Esophagus (tissue), 2 donors: ENCODE data around the gene L3MBTL3. TPM values are rescaled to one million over a fixed set of nuclear protein-coding genes. Genes with fewer than 3 reads are reported as not detected.
"Not testable (repeated sequence)": the region's sequence is repeated elsewhere in the genome, so short reads cannot be mapped to it uniquely, and the experiment has no call there.

Experiments
- H3K27ac ChIP-seq, 2 donors: one replicate each; pipeline ENCODE4 v1.5.1; 2013; ENCODE audit warnings: low read depth in 2 of 2, mild to moderate bottlenecking in 2 of 2, inconsistent platforms in 1 of 2, low read length in 1 of 2, moderate library complexity in 1 of 2
- H3K27me3 ChIP-seq, 2 donors: one replicate each; pipeline ENCODE4 v1.6.1; 2013; ENCODE audit warnings: low read length in 2 of 2, control low read depth in 1 of 2, mild to moderate bottlenecking in 1 of 2; ENCODE audit not compliant: insufficient read depth in 2 of 2, control insufficient read depth in 1 of 2
- H3K36me3 ChIP-seq, 2 donors: one replicate each; pipeline ENCODE4 v1.6.1; 2013; ENCODE audit warnings: low read length in 1 of 2; ENCODE audit not compliant: control insufficient read depth in 2 of 2, insufficient read depth in 2 of 2
- H3K4me1 ChIP-seq, 2 donors: one replicate each; pipeline ENCODE4 v1.6.1; 2013; ENCODE audit warnings: low read length in 1 of 2; ENCODE audit not compliant: control insufficient read depth in 2 of 2, insufficient read depth in 2 of 2
- H3K4me3 ChIP-seq, 2 donors: one replicate each; pipeline ENCODE4 v1.5.1; 2013; ENCODE audit warnings: low read length in 2 of 2, mild to moderate bottlenecking in 2 of 2, low read depth in 1 of 2, moderate library complexity in 1 of 2
- H3K9me3 ChIP-seq, 2 donors: one replicate each; pipeline ENCODE4 v1.6.1; 2013; ENCODE audit warnings: mild to moderate bottlenecking in 2 of 2, low read depth in 1 of 2, low read length in 1 of 2, moderate library complexity in 1 of 2; ENCODE audit not compliant: control insufficient read depth in 2 of 2, insufficient read depth in 1 of 2
- WGBS, 2 donors: extraction: QIAGEN DNeasy Blood & Tissue Kit; methylation state at CpG; one replicate each; pipeline ENCODE4 v1.1.7; 2013; 5-methylcytosine and 5-hydroxymethylcytosine counted together
- polyA plus RNA-seq, 2 donors: library from polyadenylated mRNA; stranded (reverse); fragments of 200-250 nt; gene quantifications; one replicate each; pipeline ENCODE4 v1.2.3, GENCODE V29; 2013
- donor health status: healthy with polysubstance abuse.
- donor health status: Bipolar disorder and iron deficiency.

L3MBTL3 gene
- polyA plus RNA-seq, 2 donors: 0.94 to 1.4 TPM

DNA sequence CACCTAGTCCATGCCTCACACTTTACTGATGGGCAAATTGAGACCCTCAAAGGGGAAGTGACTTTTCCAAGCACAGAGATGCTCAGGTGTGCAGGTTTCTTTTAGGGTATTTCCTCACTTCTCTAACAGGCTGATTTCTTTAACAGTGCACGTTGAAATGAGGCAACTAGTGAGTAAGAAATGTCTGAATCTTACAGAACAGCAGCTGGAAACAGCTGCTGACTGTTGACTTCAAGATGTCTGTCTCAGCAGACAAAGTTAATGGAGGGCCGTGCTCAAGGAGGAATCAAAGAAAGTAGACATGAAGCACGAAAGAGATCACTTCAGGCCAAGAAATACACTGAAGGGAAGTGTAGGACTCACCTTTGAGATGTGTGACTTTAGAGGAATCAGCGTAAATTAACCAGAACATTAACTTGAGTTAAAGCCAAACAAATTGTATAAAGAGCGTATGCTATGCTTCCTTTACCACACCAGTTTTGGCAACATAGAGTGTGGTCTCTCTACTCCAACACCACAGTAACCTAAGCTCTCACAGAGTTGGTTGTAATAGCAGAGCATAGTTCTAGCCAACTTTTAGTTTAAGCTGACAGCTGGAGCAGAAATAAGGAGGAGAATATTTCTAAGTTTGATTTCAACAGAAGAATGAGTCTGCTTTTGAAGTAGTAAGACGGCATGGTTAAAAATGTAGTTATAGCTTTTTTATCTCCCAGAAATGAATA is 143.5 kb downstream of the L3MBTL3 start:
- Histone ChIP-seq H3K9me3 (no peaks in the 10 kb centered on the region), H3K36me3 (no peaks in the 10 kb centered on the region), H3K4me1 (no peaks in the 10 kb centered on the region), H3K4me3 (no peak overlapping the region), H3K27me3 (no peaks in the 10 kb centered on the region), H3K27ac (no peak overlapping the region)
- WGBS, 2 donors: 34% methylated on average over 6 of the region's 6 CpGs

DNA sequence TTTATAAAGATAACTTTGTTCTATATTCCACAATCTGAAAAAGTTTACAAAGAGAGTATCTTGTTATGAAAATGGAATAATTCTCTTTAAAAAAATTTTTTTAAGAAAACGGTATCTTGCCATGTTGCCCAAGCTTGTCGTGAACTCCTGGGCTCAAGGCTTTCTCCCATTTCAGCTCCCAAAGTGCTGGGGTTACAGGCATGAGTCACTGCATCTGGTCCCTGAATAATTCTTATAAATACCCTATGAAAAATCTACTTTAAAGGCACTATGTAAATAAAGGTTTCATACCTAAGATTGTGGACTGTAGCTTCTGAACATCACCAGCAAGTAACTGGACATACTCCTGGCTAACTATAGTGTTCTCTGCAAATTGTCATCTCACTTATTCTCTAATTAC is 144.0 kb downstream of the L3MBTL3 start:
- no peaks in the 10 kb centered on the region for H3K4me1 ChIP-seq
- no peaks in the 10 kb centered on the region for H3K9me3 ChIP-seq
- WGBS, 2 donors: 70 to 78% methylated on average over 2 of the region's 2 CpGs
- H3K4me3 ChIP-seq: no peak overlapping the region
- no peaks in the 10 kb centered on the region for H3K27me3 ChIP-seq
- no peak overlapping the region for H3K27ac ChIP-seq
- H3K36me3 ChIP-seq: no peaks in the 10 kb centered on the region

DNA sequence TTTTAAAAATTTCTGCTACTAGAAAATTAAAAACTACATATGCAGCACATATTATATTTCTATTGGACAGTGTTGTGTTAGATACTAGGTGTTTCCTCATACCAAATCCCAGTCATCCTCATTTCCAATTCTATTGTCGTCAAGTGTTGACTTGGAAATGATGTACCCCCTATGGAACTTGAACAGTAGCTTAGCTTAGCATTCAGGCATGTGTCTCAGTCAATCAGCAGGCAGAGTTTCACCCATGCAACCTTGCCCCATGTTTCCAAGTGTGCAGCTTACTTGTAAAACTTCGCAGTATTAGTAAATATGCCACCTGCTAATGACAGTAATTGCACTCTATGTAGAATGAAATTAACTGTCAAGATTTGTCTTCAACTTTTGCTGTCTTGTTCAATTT is 144.9 kb downstream of the L3MBTL3 start:
- Histone ChIP-seq H3K4me3 (no peak overlapping the region), H3K27ac (no peak overlapping the region), H3K9me3 (no peaks in the 10 kb centered on the region), H3K36me3 (no peaks in the 10 kb centered on the region), H3K4me1 (no peaks in the 10 kb centered on the region), H3K27me3 (no peaks in the 10 kb centered on the region)
- WGBS, 2 donors: 90 to 92% methylated on average over 2 of the region's 2 CpGs

DNA sequence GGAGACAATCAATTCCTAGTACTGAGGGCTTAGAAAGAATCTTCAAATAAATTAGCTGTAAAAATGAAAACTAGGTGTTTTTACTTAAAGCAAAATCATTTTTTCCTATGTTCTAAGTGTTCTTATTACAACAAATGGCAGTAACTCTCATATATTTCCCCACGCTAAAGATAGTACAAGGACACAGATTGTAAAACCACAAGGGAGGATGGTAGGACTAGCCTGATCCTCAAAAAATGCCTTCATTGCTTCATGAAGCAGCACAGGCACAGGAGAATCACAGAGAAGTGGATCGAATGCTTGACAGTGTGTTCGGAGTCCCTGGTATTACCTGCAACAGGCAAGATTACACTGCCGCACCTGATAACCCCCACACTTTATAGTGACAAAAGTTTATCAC is 145.9 kb downstream of the L3MBTL3 start:
- H3K27ac ChIP-seq: no peak overlapping the region
- no peaks in the 10 kb centered on the region for H3K27me3 ChIP-seq
- no peaks in the 10 kb centered on the region for H3K36me3 ChIP-seq
- H3K9me3 ChIP-seq: no peaks in the 10 kb centered on the region
- WGBS, 2 donors: 73 to 75% methylated on average over 4 of the region's 4 CpGs
- H3K4me3 ChIP-seq: no peak overlapping the region
- H3K4me1 ChIP-seq: no peaks in the 10 kb centered on the region

DNA sequence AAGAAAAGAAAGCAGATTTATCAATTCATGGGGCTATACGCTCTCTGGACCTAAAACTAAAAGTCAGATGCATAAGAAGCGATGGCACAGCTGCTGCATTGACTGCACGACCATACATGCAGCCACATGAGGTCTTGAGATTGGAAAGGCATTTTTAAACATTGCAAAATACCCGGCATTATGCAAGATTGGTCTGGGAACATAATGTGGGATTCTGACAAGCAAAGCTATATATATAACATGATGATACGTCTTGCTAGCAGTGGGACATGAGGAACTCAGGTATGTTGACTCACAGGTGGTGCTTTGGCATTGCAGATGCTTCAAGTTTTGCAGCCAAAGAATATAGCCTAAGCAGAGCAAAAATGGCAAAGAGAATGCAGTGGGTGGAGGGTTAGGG is 149.3 kb downstream of the L3MBTL3 start:
- Histone ChIP-seq H3K4me1 (no peaks in the 10 kb centered on the region), H3K9me3 (no peaks in the 10 kb centered on the region), H3K36me3 (no peaks in the 10 kb centered on the region), H3K27me3 (no peaks in the 10 kb centered on the region), H3K4me3 (no peak overlapping the region), H3K27ac (no peak overlapping the region)
- WGBS, 2 donors: 49 to 52% methylated on average over 5 of the region's 5 CpGs

DNA sequence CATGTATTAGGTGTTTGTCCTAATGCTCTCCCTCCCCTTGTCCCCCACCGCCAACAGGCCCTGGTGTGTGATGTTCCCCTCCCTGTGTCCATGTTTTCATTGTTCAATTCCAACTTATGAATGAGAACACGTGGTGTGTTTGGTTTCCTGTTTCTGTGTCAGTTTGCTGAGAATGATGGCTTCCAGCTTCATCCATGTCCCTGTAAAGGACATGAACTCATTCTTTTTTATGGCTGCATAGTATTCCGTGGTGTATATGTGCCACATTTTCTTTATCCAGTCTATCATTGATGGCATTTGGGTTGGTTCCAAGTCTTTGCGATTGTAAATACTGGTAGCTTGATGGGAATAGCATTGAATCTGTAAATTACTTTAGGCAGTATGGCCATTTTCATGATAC is 151.8 kb downstream of the L3MBTL3 start:
- H3K27me3 ChIP-seq, H3K9me3 ChIP-seq, H3K36me3 ChIP-seq, H3K4me3 ChIP-seq, H3K4me1 ChIP-seq, H3K27ac ChIP-seq: not testable (repeated sequence)
- 89 to 90% methylated on average over 4 of the region's 4 CpGs for WGBS, 2 donors

DNA sequence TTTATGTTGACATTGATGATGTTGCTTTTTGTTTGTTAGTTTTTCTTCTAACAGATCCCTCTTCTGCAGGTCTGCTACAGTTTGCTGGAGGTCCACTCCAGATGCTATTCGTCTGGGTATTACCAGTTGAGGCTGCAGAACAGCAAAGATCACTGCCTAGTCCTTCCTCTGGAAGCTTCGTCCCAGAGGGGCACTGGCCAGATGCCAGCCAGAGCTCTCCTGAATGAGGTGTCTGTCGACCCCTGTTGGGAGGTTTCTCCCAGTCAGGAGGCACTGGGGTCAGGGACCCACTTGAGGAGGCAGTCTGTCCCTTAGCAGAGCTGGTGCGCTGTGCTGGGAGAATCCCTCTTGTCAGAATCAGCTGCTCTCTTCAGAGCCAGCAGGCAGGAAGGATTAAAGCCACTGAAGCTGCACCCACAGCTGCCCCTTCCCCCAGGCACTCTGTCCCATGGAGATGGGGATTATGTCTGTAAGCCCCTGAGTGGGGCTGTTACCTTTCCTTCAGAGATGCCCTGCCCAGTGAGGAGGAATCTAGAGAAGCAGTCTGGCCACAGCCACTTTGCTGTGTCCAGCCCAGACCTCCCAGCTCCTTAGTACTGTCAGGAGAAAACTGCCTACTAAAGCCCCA is 155.1 kb downstream of the L3MBTL3 start:
- not testable (repeated sequence) for H3K9me3 ChIP-seq
- WGBS, 2 donors: 79 to 84% methylated on average over 4 of the region's 4 CpGs

DNA sequence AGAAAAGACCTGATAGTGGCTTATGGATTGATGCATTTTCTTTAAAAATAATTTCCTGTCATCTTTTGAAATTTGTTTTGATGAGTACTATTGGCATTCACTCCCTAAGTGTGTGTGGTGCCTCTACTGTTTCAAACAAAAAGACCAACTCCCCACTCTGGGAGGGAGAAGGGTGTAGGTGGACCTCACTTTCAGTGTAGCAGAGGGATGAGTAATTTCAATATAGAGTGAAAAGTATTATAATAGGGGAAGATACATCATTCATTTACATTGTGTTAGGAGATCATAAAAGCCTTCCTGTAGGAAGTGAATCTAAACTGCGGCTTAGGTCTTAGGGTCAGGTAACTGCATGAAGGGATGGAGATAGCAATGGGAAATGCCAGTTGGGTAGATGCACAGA is 158.0 kb downstream of the L3MBTL3 start:
- H3K9me3 ChIP-seq: peaks cover 0 to 2% of the 10 kb centered on the region in 2 donors
- H3K4me1 ChIP-seq: no peaks in the 10 kb centered on the region
- H3K27me3 ChIP-seq: no peaks in the 10 kb centered on the region
- H3K4me3 ChIP-seq: no peak overlapping the region
- no peak overlapping the region for H3K27ac ChIP-seq
- no peaks in the 10 kb centered on the region for H3K36me3 ChIP-seq
- WGBS, 2 donors: 90% methylated on average over 1 of the region's 1 CpG

More for the DNA sequence above, 155.1 kb downstream of the L3MBTL3 start:
- H3K36me3 ChIP-seq, H3K4me1 ChIP-seq, H3K27me3 ChIP-seq, H3K27ac ChIP-seq, H3K4me3 ChIP-seq: not testable (repeated sequence)

DNA sequence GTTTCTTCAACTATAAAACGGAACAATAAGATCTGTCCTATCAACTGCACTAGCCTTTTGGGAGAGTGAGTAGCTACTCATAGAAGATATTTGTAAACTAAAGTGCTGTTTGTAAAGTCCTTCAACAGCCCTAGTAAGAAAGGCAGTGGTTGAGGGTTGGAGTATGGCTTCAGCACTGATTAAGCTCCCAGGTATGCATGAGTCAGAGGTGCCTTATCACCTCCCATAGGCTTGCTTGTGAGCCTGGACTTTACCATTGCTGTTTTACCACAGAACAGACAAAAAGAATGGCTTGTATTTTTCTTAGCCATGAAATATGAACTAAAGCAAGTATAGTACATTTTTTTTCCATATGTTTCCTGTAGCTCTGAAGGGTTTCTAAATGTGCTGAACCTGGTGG is 160.3 kb downstream of the L3MBTL3 start:
- no peak overlapping the region for H3K4me3 ChIP-seq
- 83 to 94% methylated on average over 1 of the region's 1 CpG for WGBS, 2 donors
- no peaks in the 10 kb centered on the region for H3K27me3 ChIP-seq
- H3K27ac ChIP-seq: no peak overlapping the region
- H3K4me1 ChIP-seq: no peaks in the 10 kb centered on the region
- H3K9me3 ChIP-seq: peaks cover 0 to 2% of the 10 kb centered on the region in 2 donors
- no peaks in the 10 kb centered on the region for H3K36me3 ChIP-seq

DNA sequence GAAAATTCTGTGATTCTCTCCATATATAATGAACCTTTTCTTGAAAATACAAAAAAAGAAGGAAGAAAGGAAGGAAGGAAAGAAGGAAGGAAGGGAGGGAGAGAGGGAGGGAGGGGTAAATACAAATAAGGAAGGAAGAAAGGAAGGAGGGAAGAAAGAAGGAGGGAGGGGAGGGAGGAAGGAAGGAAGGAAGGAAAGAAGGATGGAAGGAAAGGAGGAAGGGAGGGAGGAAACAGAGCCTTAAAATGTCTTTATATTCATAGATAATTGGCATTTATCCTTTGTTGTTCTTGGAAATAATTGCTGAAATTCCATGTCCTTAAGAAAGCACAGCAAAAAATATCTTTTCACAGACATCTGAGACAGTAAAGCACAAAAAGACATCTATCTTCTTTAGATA is 164.1 kb downstream of the L3MBTL3 start:
- Histone ChIP-seq H3K27me3 (no peaks in the 10 kb centered on the region), H3K27ac (no peak overlapping the region), H3K4me1 (no peaks in the 10 kb centered on the region), H3K36me3 (no peaks in the 10 kb centered on the region), H3K4me3 (no peak overlapping the region), H3K9me3 (no peaks in the 10 kb centered on the region)
